HG03558 (cell line): ENCODE results near the gene SLC25A26.

Experiments
- ATAC-seq: cut with Tn5 transposase; IDR thresholded peaks from one replicate; pipeline ENCODE4 v1.9.1; 2021; ENCODE audit warnings: moderate number of reproducible peaks; ENCODE audit not compliant: unreplicated experiment; ENCODE audit errors: extremely low read depth

Gene SLC25A26

DNA sequence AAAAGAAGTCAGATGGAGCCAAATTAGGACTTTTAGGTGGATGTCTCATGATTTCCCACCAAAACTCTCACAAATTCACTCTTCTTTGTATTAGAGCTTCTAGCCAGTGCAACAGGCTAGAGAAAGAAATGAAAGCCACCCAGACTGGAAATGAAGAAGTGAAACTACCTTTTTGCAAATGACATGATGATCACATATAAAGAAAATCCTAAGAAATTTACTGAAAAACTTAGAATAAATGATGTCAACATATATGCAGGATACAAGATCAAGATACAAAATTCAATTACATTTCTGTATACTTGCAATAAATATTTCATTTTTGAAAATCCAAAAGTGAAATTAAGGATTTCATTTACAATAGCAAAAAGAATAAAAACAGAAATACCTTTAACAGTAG is 169.2 kb downstream of the SLC25A26 start:
- ATAC-seq = no peak

DNA sequence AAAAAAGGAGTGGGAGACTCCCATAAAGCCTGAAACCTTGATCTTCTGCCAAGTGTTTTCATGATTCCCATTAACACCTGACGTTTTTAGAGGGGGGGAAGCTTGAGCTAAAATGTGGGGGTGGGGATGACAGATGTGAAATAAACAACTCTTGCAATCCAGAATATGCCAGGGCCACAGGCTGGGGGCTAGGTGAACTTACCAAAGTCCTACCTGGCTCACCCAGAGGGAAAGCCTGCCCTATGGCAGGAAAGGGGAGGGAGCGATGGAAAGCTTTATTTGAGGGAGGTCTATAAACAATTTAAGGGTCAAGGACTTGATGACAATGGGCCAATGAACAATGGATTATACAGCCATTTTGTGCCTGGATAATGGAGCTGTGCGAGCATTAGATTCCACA is 171.7 kb downstream of the SLC25A26 start:
- ATAC-seq = no peak

DNA sequence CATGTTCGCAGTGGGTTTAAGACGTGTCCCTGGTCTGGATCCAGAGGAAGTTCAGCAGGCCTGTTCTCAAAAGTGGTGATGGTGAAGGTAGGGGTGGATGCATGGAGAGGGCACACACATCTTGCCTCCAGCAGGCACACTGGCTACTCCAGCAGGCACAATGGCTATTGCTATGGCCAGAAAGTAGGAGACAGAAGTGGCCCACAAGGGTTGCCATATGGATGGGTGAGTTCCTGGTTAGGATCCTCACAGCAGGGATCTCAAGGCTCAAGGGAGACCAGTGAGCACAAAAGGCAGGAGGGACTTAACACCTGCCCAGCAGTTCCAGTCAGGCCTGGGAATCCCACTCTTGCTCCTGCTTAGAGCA is 172.1 kb downstream of the SLC25A26 start:
- no peak for ATAC-seq

DNA sequence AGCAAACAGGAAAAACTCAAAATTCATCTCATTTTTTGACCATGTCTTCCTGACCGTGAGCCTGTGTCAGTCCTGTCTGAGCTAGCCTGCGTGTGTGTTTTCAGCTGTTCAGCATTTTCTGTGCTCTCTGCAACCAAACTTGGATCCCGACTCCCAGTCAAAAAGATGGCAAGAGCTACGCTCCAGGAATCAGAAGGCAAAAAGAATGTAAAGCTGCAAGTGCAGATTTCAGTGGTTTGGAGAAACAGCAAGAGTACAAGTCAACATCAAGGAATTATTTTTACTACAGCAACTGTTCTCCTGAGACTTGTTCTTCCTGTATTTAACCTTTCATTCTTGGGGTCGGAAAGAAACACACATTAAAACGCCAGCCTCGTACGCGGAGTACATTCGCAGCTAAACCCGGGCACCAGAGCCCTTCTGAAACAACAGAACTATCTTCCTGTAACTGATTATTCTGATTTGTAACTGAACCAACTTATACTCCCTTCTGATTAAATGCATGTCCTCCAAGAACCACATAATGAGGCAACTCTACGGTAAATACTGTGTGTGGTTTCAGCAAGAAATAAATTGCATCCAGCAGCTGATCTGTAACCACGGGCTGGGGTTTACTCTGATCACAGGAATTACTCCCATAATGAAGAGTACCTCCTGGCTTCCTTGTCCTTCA is 172.7 kb downstream of the SLC25A26 start:
- peak; percentile 4 for ATAC-seq

GRCh38 chr3:66394019-66394752 is 173.4 kb downstream of the SLC25A26 start:
- ATAC-seq = peak; percentile 82

- ATAC-seq = no peak
Observed at GRCh38 chr3:66394753-66395249, 174.0 kb downstream of the SLC25A26 start.

DNA sequence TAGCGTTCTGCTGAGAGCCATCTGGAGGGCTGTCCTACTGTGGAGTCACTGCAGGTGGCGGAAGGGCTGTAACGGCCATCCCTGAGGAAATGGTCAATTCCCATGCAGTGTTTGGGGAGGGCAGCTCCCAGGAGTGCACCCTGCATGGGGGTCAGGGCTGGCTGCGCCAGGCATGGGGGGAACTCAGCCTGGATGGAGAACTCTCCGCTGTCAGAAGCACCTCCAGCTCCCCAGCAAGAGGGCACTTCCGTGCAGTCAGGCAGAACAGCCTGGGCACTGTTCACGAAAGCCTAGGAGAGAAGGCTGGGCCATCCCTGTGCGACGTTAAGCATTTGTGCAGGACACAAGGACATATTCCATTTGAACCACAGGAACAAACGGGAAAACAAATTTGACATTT is 174.8 kb downstream of the SLC25A26 start:
- ATAC-seq = no peak

GRCh38 chr3:66396161-66396760 is 175.5 kb downstream of the SLC25A26 start:
- no peak for ATAC-seq

- no peak for ATAC-seq
Observed at GRCh38 chr3:66396888-66397287, 176.1 kb downstream of the SLC25A26 start.

DNA sequence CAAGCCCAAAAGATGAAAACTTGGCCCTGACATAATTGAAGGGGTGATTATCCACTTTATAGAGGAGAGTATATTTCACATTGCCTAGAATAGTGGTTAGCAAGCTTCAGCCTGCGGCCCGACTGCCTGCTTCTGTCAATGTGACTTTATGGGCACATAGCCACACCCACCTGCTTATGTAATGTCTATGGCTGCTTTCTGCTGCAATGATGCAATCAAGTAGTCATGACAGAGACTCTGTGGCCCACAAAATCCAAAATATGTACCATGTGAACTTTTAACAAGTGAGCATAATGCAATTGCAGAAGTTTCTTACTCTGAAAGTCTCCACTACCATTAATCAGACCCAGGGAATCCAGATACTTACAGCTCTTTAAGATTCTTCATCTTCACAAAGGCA is 176.9 kb downstream of the SLC25A26 start:
- no peak for ATAC-seq

DNA sequence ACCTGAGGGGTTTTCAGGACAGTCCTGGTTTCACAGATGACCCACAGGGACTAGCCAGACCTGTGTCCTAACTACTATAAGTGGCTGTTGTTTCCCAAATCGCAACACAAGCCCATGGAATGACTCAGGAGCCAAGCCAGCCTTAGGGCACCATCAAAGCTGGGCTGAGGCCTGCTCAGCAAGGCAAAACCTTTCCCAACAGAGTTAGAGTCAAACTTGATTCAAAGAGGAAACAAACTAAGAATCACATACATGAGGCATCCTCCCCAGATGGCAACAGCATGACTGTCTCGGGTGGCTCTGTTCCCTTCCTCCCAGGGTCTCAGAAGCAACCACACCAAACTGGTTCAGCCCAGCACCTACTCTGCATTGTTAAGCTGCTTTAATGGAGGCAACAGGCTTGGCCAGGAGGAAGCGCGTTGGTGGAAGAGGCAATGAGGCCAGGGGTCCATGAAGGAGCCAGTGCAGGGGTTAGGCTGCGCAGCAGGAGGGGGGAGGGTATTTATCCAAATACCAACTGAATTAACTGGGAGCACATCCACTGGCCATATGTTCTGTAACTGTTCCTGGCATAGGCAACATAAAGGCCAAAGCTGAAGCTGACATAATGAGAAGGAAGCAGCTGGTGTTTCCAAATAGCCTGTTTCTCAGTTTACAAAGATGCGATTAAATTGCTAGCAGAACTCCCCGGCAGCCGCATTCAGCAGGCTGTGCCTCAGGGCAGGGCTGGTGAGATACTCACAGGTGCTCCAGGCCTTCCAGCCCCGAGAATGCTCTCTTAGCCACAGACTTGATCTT is 177.6 kb downstream of the SLC25A26 start:
- no peak for ATAC-seq

DNA sequence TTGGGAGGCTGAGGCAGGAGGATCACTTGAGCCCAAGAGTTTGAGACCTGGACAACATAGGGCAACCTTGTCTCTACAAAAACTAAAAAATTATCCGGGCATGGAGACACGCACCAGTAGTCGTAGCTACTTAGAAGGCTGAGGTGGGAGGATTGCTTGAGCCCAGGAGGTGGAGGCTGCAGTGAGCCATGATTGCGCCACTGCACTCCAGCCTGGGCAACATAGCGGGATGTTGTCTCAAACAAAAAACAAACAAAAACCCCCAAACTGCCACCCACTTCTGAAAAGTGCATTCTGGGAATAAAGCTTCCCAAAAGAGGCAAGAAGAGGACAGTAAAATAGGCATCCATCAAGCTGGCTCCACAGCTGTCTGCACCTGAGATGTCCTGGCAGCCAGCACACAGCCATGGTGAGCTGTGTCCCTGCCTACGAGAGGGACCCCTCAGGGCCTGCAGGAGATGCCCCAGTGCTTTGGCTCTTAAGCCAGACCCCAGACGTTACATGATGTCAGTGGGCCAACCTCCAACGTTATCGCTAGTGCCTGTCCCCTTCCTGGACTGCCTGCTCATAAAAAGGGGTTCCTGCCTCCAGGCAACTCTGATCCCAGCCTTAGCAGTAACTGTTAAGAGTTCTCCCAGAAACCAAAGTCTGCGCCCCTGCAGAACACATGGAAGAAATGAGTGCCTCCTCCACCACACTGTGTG is 178.9 kb downstream of the SLC25A26 start:
- ATAC-seq = no peak

GRCh38 chr3:66400411-66401156 is 179.8 kb downstream of the SLC25A26 start:
- no peak for ATAC-seq

DNA sequence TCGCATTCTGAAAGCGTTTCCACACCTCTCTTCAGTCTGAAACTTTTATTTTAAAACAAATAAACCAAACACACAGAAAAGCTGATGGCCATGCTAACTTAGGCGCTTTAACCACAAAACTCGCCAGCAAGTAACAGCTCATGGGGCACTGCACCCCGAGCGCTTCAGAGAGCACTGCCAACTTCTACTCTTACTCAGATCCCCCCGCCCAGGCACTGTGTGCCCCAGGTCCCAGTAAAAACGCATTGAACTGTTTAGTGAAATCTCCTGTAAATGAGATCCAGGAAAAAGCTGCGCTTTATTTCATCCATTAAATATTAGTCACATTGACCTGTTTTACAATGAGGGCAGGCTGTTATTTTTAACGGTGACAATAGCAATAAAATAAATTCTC is 180.4 kb downstream of the SLC25A26 start:
- ATAC-seq = no peak

GRCh38 chr3:66401675-66402491 is 181.1 kb downstream of the SLC25A26 start:
- no peak for ATAC-seq

DNA sequence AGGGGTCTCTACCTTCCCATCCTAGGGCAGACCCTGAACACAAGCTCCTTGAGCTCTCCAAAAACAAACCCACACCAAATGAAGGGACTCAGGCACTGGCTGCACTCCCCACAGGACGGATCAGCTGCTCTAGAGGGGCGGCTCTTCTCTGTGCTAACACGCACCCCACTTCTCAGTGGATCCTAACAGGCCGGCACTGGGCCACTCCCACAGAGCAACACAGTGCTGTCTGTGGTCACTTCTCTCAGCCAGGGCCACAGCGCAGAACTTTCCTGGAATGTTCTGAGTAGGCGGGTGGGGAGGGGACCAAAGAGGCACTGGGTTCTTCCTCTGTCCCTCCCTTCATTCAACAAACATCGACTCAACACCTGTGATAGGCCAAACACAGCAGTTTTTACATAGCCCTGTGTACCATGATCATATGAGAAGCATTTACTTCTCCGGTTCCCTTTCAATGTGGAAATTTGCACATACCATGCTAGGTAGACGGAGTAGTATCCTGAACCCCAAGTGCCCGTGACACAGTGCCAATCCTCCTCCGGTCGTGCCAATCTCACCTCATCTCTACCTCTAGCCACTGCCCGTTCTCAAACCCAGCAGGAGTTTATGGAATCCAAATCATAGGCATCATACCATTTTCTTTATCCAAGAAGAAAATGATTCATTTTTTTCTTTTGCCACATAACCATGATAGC is 181.9 kb downstream of the SLC25A26 start:
- no peak for ATAC-seq

DNA sequence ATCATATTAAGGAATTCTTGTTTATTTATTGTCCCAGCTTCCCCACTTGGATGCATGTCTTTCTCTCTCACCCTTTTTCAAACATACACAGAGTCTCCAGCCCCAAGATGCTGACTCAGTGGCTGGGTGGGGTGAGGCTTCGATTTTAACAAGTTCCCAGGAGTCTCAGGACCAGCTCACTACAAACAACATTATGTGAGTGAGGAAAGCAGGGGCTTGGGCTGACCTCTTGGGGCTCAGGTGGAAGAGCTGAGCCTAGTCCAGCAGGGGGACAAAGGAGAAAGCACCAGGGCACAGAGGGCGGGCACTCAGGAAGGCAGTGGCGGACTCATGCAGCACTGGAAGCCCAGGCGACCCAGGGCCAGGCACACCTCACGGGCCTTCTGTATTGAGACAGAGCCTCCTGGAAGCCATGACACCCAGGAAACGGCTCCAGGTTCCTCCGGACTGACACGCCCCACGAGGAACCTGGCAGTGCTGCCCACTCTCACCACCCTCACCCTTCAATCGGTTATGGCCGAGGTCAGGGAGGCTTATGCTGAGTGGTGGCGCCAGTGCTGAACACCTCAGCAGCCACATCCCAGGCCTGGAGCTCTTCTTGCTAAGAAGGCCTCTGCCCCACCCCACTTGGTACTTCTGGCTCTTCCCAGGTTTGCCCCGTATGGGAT is 182.7 kb downstream of the SLC25A26 start:
- ATAC-seq = no peak
